ENCODE data around the gene PIP4K2C.
"Not testable (repeated sequence)": the region's sequence is repeated elsewhere in the genome, so short reads cannot be mapped to it uniquely, and the experiment has no call there.

PIP4K2C gene

DNA sequence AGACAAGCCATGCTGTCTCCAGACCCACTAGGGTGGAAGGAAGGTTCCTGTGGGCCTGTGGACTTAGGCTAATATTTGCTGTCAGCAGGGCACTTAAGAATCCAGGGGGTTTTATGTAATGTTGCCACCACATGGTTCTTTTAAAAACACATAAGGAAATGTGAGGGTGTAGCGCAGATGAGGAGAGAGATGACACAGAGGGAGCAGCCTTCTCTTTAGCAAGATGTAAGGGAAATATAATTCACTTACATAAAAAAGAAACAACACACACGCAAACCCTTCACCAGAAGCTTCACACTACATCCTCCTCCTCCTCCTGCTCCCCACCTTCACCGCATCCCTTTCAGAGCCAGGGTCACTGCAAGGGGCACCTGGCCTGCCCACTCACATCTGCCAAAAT is 4.9 kb upstream of the PIP4K2C start:
- no peak for DNase-seq

DNA sequence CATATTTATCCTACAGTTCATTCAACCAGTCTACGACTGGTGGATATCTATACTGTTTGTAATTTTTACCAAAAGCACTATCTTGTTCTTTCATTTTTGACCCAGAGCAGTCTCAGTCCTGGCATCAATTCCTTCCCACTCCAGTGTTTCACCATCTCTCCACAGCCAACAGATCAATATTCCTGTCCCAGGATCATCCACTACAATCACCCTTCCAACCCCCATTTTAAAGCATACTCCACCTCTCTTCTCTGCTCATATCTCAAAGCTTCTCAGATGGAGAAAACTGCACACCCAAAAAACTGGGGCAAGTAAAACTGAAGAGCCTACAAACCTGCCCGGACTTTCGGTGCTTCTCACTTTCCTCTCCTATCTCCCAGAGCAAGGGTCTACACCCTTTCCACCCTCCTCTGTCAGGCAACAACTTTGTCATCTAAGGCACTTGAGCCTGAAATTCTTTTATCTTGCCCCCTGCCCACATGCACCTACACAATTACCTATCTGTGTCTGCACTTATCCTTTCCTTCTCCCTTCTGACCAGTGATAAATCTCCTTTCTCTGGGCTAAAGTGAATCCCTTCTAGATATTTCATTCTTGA is 4.1 kb upstream of the PIP4K2C start:
- DNase-seq, result no peak

GRCh38 chr12:57588951-57589610 is 1.9 kb upstream of the PIP4K2C start:
- DNase-seq, result not testable (repeated sequence)

- DNase-seq, result no peak
Observed at GRCh38 chr12:57590479-57590863, 521 bp upstream of the PIP4K2C start.

DNA sequence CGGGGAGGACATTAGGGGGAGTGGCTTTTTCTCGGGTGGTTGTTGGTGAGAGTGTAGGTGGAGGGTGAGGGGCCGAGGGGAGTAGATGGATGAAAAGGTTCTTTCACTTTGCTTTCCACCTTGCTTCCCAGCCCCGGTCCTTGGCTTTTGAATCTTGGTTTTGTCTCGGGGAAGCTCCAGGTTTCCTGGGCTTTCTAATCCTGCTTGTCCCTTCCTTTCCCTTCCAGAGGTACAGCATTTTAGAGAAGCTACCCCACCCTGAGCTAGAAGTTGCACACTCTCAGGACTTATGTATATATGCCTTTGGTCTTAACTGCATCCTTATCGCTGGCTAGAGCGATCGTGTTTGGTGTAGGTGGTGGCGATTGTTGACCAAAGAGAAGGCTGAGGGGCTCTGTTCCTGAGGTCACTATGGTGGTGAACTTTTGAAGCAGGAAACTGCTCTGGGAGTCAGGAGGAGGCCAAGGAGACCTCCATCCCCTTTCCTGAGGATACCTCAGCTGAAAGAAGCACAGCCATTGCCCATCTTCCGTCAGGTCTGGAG is 862 bp downstream of the PIP4K2C start:
- DNase-seq, result no peak

- DNase-seq, result no peak
Observed at GRCh38 chr12:57592551-57593165, 1.7 kb downstream of the PIP4K2C start.

DNA sequence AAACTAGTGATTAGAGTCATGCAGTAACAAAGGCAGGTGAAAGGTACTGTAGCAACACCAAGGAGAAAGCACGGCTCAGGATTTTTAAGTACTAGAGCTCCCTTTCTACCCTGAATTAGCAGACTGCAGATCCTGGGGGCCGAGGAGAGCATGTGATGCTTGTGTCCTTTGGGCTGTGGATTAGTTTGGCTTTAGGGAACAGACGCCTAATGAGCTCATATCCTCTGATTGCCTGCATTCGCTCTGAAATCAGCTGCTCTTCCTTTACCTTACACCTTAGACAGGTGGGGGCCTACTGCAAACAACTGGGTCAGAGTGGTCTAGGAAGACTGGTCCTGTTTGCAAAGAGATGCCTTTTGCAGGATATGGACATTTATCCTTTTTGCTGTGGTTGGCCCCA is 2.2 kb downstream of the PIP4K2C start:
- no peak for DNase-seq

GRCh38 chr12:57600395-57600794 is 9.4 kb downstream of the PIP4K2C start:
- DNase-seq, result no peak

GRCh38 chr12:57602544-57602943 is 11.6 kb downstream of the PIP4K2C start:
- no peak for DNase-seq

DNA sequence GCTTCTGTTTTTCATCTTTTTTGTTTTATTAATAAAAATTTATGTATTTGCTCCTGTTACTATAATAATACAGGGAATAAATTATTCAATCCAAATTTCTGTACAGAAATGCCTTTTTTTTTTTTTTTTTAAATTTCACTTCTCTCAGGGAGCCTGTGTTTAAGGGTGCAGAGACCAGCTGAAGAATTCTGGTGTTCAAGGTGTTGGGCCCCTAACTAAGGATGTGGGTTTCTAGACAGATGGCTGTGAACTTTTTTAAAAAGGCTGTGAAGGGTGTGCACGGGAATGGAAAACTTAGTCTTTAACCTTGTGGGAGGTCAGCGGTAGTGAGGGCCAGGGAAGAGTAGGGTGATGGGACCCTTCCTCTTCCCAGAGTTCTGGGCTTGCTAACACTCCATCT is 12.3 kb downstream of the PIP4K2C start:
- DNase-seq, result no peak

DNA sequence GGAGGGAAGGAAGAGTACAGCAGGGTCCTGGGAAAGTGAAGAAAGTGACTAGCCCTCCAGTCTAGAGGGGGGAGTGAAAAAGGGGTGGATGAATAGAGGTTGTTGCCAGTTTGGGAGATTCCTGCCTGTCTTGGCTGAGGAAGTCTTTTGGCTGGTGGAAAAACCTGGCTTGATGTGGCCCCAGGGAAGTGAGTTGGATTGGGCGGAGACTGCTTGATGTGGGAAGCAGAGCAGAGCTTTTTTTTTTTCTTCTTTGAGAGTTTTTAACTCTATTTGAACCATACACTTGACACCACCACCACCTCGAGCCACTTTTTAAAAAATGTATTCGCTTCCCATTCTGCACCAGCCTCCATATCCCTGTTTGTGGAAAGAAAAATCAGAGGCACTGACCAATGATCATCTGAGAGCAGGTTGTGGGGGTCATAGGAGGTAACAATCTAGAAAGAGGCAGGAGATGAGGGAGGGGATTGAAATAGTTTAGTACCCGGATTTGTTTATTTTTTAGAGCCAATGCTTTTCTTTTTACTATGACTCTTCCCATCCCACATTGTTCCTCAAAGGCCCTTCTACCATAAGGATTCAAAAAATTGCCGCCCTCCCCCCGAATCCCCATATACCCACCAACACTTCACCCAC is 12.9 kb downstream of the PIP4K2C start:
- DNase-seq, result no peak

- DNase-seq, result peak; percentile 44
Observed at GRCh38 chr12:57604454-57604991, 13.5 kb downstream of the PIP4K2C start, which contains the start of gene DTX3. DTX3 (plus strand) TSS chr12:57604824; CDS start chr12:57606518, 1,694 bp downstream.

GRCh38 chr12:57604992-57605810 is 14.2 kb downstream of the PIP4K2C start:
- no peak for DNase-seq

DNA sequence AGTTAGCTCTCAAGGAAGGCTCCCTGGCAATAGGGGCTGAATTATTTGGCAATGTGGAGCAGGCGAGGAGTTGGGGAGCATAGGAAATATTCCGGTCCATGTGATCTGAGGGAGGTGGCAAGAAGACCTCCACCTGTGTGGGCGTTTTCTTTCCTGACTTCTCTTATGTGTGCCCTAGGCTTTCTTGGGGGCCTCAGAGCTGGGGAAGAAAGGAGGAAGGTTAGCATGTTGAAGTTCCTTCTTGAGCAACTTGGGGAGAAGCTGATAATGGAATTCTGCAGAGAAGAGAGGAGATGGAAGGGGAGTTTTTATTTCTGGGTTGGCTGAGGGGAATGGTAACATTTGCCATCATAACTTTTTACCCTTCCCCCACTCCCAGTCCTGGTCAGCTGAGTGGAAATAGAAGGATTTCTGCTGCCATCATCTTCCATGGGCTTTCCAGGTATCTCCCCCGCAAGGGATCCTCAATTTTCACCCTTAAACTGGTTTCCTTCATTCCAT is 14.9 kb downstream of the PIP4K2C start:
- DNase-seq, result no peak

DNA sequence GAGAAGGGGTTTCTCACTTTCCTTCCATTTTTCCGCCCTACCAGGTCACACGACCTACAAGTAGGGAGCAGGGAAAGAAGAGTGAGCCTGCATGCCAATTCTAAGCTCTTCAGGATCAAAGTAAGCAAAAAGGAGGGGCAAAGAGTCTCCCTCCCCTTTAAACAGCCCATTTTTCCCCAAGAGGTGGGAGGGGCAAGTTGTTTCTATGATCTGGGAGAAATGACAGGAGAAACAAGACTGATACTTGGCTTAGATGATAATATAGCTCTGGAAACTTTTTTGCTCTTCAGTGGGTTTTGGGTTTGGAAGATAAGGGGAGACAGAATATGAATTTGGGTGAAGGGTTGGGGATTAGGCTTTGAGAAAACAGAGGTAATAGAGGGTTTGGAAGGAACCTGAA is 15.4 kb downstream of the PIP4K2C start:
- DNase-seq, result no peak

GRCh38 chr12:57606821-57607220 is 15.8 kb downstream of the PIP4K2C start:
- no peak for DNase-seq

DNA sequence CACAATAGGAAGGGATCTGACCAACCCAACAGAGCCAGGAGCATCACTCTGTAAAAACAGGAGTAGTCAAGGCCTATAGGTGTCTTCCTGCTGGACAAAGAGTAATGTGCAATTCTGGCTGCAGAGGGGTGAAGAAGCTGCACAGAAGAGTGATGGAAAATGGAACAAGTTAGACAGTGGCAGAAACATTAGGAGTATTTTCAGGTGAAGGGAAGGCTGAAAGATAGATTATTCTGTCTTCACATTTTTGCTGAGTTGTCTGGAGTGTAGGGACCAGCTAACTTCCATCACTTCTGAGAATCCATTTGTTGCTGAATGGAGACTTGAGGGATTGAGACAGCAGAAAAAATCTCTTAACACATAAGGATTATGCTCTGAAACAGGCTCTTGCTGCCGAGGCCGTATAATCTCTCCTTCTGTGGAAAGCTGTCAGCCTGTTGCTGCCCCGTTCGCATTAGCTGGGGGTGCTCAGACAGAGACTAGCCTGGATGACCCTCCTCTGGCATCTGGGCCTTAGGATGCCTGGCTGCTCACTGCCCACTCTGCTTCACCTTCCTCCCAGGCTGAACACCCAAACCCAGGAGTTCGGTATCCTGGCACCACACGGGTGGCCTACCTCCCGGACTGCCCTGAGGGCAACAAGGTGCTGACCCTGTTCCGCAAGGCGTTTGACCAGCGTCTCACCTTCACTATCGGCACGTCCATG is 17.1 kb downstream of the PIP4K2C start:
- DNase-seq, result no peak

DNA sequence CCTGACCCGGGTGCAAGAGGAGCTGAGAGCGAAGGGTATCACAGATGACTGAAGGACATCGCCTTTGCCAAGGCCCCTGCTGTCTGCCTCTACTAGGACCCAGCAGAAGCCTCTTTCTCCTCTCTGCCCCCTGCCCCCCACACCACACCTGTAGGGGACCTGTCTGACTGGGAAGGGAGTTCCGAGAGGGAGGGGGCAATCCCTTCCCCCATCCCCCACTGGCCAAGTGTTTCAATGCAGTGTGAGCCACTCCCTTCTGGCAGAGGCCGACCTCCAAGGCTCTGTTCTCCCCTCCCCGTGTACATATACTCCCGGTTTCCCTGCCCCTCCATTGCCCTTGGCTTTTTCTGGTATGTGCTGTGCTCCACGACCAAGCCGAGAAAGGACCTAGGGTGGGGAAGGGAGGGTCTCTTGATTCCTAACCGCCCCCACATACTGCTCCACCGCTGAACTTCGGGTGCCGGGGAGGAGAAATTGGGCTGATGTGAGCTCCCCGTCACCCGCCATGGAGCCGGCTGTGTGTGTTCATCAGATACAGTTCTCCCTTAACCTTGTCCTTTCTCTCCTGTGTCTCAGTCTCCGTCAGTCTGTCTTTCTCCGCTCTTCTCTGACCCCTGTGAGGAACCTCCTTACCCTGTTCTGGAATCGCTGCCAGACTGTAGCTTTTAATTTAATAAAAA is 18.2 kb downstream of the PIP4K2C start:
- no peak for DNase-seq

DNA sequence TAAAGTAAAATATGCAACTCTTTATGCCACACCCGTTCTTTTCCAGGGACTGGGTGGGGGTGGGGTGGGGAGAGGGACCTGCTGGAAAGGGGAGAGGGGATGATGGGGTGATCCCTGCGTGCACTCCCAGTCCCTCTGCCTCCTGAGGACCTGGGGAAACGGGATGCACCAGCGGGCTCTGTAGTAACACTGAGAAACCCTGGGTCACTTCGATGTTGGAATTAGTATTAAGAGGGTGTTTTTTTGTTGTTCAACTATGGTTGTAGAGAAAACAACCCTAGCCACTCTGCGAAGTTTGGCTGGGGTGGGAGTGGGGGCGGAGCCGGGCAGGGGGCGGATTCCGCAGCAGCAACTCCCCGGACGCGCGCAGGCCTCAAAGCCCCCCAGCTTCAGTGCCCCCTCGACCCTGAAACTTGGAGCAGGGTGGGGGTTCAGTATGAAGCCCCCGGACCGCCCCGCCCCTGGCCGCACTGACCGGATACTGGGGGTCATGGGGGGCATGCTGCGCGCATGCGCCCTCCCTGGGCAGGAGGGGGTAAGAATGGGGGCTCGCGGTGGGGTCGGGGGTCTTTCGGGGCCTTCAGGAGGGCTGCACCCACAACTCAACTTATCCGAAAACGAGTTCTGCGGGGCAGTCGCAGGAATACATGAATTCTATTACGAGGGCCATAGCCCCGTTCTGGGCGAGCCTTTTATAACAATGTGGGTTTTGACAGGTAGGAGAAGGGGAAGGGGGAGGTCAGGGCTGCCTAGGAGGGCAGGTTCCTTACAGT is 19.0 kb downstream of the PIP4K2C start:
- DNase-seq, result no peak

GRCh38 chr12:57610554-57611107 is 19.6 kb downstream of the PIP4K2C start:
- DNase-seq, result no peak
